B cell (primary cell): ENCODE results near the gene FKBP8. TPM values are rescaled to one million over a fixed set of nuclear protein-coding genes. Genes with fewer than 3 reads are reported as not detected.

Source experiments
- ATAC-seq: fragments of 200-7000 bp; cut with Tn5 transposase; one replicate; pipeline ENCODE4 v1.10.0; 2021; ENCODE audit warnings: low read depth, mild to moderate bottlenecking, moderate number of reproducible peaks, moderate library complexity
- CTCF ChIA-PET: fragments of 350-600 bp; sonication (Branson Sonifier 250); formaldehyde crosslinking; loops from one replicate; lab custom pipeline; 2021; ENCODE audit warnings: antibody characterized with exemption, inconsistent platforms; lab: Charles Lee
- POLR2A ChIA-PET: fragments of 350-600 bp; sonication (Branson Sonifier 250); formaldehyde crosslinking; loops from one replicate; lab custom pipeline; 2021; ENCODE audit warnings: antibody characterized with exemption; lab: Charles Lee
- DNase-seq: peaks from one replicate; pipeline ENCODE4 v3.0.0; 2013
- H2AFZ ChIP-seq: 2 replicates; pipeline ENCODE4 v1.6.1; 2012; ENCODE audit warnings: mild to moderate bottlenecking, low read depth, low read length; ENCODE audit not compliant: insufficient read depth, poor library complexity, severe bottlenecking
- H3K27ac ChIP-seq, 2 donors: 1 replicate in 1 of 2; 2 replicates in 1 of 2; pipeline ENCODE4 v1.5.1; 2012 to 2013; ENCODE audit warnings: low read length in 2 of 2, mild to moderate bottlenecking in 2 of 2, moderate library complexity in 1 of 2
- H3K27me3 ChIP-seq, 4 experiments: fragments of 200-600 bp in 1 of 4; sonication (generic) in 1 of 4; replicated peaks in 1 of 4; 1 replicate in 2 of 4; 2 replicates in 2 of 4; pipeline versions ENCODE4 v1.6.1 to v1.7.0; 2013 to 2016; ENCODE audit warnings: low read length in 3 of 4, mild to moderate bottlenecking in 2 of 4, mixed read lengths in 1 of 4, moderate library complexity in 1 of 4; ENCODE audit not compliant: insufficient read depth in 4 of 4, control insufficient read depth in 3 of 4; ENCODE audit errors: control extremely low read depth in 1 of 4
- H3K36me3 ChIP-seq, 2 experiments: replicated peaks in 1 of 2; 1 replicate in 1 of 2; 2 replicates in 1 of 2; pipeline versions ENCODE4 v1.6.1 to v1.7.1; 2013; ENCODE audit warnings: low read length in 1 of 2; ENCODE audit not compliant: insufficient read depth in 2 of 2, control insufficient read depth in 1 of 2; ENCODE audit errors: control extremely low read depth in 1 of 2, extremely low read depth in 1 of 2
- H3K4me1 ChIP-seq, 2 donors: fragments of 200-600 bp in 1 of 2; sonication (generic) in 1 of 2; 1 replicate in 1 of 2; 2 replicates in 1 of 2; pipeline versions ENCODE4 v1.5.1 to v1.6.1; 2013 to 2017; ENCODE audit warnings: low read length in 2 of 2; ENCODE audit not compliant: control insufficient read depth in 2 of 2, insufficient read depth in 2 of 2
- H3K4me2 ChIP-seq: replicated peaks from 2 replicates; pipeline ENCODE3; 2012; ENCODE audit warnings: mild to moderate bottlenecking, low read depth, low read length; ENCODE audit not compliant: poor library complexity, severe bottlenecking
- H3K4me3 ChIP-seq, 5 experiments: fragments of 200-600 bp in 1 of 5; sonication (generic) in 1 of 5; 1 replicate in 3 of 5; 2 replicates in 2 of 5; pipeline versions ENCODE4 v1.5.1 to v1.7.0; 2011 to 2016; ENCODE audit warnings: low read length in 4 of 5, mild to moderate bottlenecking in 4 of 5, low read depth in 2 of 5, control low read depth in 1 of 5, moderate library complexity in 1 of 5; ENCODE audit not compliant: insufficient read depth in 1 of 5; ENCODE audit errors: control extremely low read depth in 1 of 5, extremely low read depth in 1 of 5
- H3K79me2 ChIP-seq: fragments of 200-600 bp; sonication (generic); one replicate; pipeline ENCODE4 v1.6.0; 2016; ENCODE audit warnings: low read length; ENCODE audit not compliant: control insufficient read depth, insufficient read depth
- H3K9ac ChIP-seq: fragments of 200-600 bp; sonication (generic); 2 replicates; pipeline ENCODE4 v1.6.1; 2017; ENCODE audit warnings: mild to moderate bottlenecking, low read length, moderate library complexity
- H3K9me3 ChIP-seq, 3 donors: one replicate each; pipeline versions ENCODE4 v1.6.1 to v1.7.1; 2013; ENCODE audit warnings: low read length in 2 of 3; ENCODE audit not compliant: control insufficient read depth in 2 of 3, insufficient read depth in 1 of 3; ENCODE audit errors: control extremely low read depth in 1 of 3
- H4K20me1 ChIP-seq: 2 replicates; pipeline ENCODE4 v1.6.0; 2012; ENCODE audit warnings: mild to moderate bottlenecking, low read length; ENCODE audit not compliant: insufficient read depth, control insufficient read depth, poor library complexity, severe bottlenecking
- H3K27ac Mint-ChIP-seq: one replicate; pipeline ENCODE4 v1.8.0; 2021; ENCODE audit warnings: mixed read lengths
- H3K27me3 Mint-ChIP-seq: one replicate; pipeline ENCODE4 v1.8.0; 2021; ENCODE audit warnings: mixed read lengths
- H3K4me1 Mint-ChIP-seq: one replicate; pipeline ENCODE4 v1.8.0; 2021; ENCODE audit warnings: mixed read lengths
- H3K4me3 Mint-ChIP-seq: one replicate; pipeline ENCODE4 v1.8.0; 2021; ENCODE audit warnings: mixed read lengths
- H3K9me3 Mint-ChIP-seq: one replicate; pipeline ENCODE4 v1.8.0; 2022; ENCODE audit warnings: mixed read lengths; ENCODE audit not compliant: insufficient read depth
- CTCF ChIP-seq: fragments of 200-600 bp; IDR thresholded peaks from one replicate; pipeline ENCODE4 v1.8.0; 2022; ENCODE audit warnings: antibody characterized with exemption, mild to moderate bottlenecking
- EZH2 ChIP-seq: IDR thresholded peaks from 2 replicates; pipeline ENCODE4 v1.6.1; 2012; ENCODE audit warnings: borderline replicate concordance, low read depth, mild to moderate bottlenecking, moderate library complexity, low read length; ENCODE audit not compliant: insufficient read depth, poor library complexity, severe bottlenecking
- WGBS: methylation state at CpG from one replicate; pipeline ENCODE4 v1.1.5; 2013; ENCODE audit warnings: missing lambda C conversion rate; ENCODE audit not compliant: insufficient coverage; 5-methylcytosine and 5-hydroxymethylcytosine counted together
- intact Hi-C: fragments of 100-400 bp; cut with micrococcal nuclease; formaldehyde crosslinking; loops from one replicate; pipeline ENCODE4 v1.10.0; 2022
- polyA plus RNA-seq: library from polyadenylated mRNA; depleted of rRNA; stranded (reverse); fragments of >200 nt; gene quantifications from 2 replicates; pipeline ENCODE4 v1.2.3, GENCODE V29; 2012
- total RNA-seq, 2 donors: library from RNA; stranded (reverse); fragments of 120-200 nt in 1 of 2; gene quantifications; 1 replicate in 1 of 2; 2 replicates in 1 of 2; pipeline versions ENCODE4 v1.2.3 to v1.2.4, GENCODE V29; 2013 to 2022

Gene FKBP8
- total and polyA plus RNA-seq, 2 donors (not counting 1 experiment from before 2014, with no cell fraction given), result 148 to 163 TPM

DNA sequence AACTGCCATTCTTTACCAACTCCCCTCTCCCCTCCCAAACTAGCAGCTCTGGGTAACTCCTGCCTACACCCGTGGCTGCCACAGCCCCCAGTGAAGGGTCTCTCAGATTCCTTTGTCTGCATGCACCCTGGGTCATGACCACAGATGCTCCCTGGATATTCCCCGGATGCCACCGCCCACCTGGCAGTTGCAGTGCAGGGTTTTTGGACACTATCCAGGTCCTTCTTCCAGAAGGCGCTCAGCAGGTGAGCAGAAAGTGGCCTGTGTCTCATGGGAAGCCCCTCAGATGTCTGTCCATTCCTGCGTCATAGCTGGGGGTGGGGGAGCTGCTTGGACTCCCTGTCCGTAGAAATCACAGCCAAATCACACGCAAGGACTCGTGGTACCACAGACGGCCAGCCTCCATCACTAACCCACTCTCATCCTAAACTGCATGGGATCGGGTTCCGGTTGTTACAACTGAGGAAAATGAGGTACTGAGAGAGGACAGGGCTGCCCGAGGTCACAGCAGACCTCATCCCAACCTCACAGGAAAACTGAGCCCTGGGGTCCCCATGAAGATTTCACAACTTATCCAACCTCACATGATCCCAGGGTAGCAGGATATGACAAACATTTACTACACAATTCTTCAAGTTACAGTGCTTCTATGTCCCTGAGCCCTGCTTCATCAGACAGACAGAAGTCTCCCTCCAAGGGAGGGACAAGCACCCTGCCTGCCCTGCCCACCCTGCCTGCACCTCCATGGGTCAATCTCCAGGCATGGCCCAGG is 60.1 kb downstream of the FKBP8 start:
- intact Hi-C loops, result no loop called here
- ATAC-seq (no peak), DNase-seq (no peak)
- Histone ChIP-seq H3K4me2 (no peak overlapping the region), H3K9me3 (no peaks in the 10 kb centered on the region), H3K4me1 (peaks cover 18 to 24% of the 10 kb centered on the region in 2 donors), H3K27ac (no peak overlapping the region), H3K79me2 (peaks cover 99% of the 10 kb centered on the region), H2AFZ (no peak overlapping the region), H4K20me1 (peaks cover 99% of the 10 kb centered on the region), H3K4me3 (no peak overlapping the region), H3K9ac (no peak overlapping the region), H3K27me3 (no peaks in the 10 kb centered on the region), H3K36me3 (peaks cover 0 to 2% of the 10 kb centered on the region in 2 experiments)
- Mint-ChIP-seq H3K4me1 (peaks cover 54% of the 10 kb centered on the region), H3K9me3 (no peaks in the 10 kb centered on the region), H3K27ac (no peak overlapping the region), H3K4me3 (no peak overlapping the region), H3K27me3 (no peaks in the 10 kb centered on the region)
- WGBS, result 87% methylated on average over 10 of the region's 12 CpGs
- POLR2A ChIA-PET, result no interaction called here
- CTCF ChIA-PET, result interaction anchor here (1.4 to 2.4 kb wide), 3 partner anchors 9 to 21 kb away, joined by 4 to 8 read pairs (median 5); no protein-coding TSS in a partner anchor
- TF ChIP-seq CTCF (no peak), EZH2 (no peak)

Other genes starting within 250 kb of the FKBP8 start
- 66.3 and 70.0 TPM in 2 replicates for gene LSM4, start 220.5 kb downstream of the FKBP8 start, total RNA-seq
- 79.2 and 86.1 TPM in 2 replicates for gene LSM4, start 220.5 kb downstream of the FKBP8 start, polyA plus RNA-seq
- 14.1 and 17.6 TPM in 2 replicates for gene PGPEP1, start 203.0 kb downstream of the FKBP8 start, total RNA-seq
- gene PGPEP1, start 203.0 kb downstream of the FKBP8 start, polyA plus RNA-seq, result 16.3 and 20.9 TPM in 2 replicates
- gene GDF15, start 157.4 kb downstream of the FKBP8 start, total RNA-seq, result not detected in 2 replicates
- gene GDF15, start 157.4 kb downstream of the FKBP8 start, polyA plus RNA-seq, result 0.17 and 0.19 TPM in 2 replicates
- gene LRRC25, start 146.0 kb downstream of the FKBP8 start, total RNA-seq, result 2.4 and 2.8 TPM in 2 replicates
- gene LRRC25, start 146.0 kb downstream of the FKBP8 start, polyA plus RNA-seq, result 3.3 and 5.7 TPM in 2 replicates
- gene SSBP4, start 124.2 kb downstream of the FKBP8 start, total RNA-seq, result 37.0 and 43.5 TPM in 2 replicates
- gene SSBP4, start 124.2 kb downstream of the FKBP8 start, polyA plus RNA-seq, result 53.5 and 64.2 TPM in 2 replicates
- gene ISYNA1, start 105.4 kb downstream of the FKBP8 start, total RNA-seq, result 17.6 and 22.6 TPM in 2 replicates
- gene ISYNA1, start 105.4 kb downstream of the FKBP8 start, polyA plus RNA-seq, result 28.3 and 41.9 TPM in 2 replicates
- gene ELL, start 21.5 kb downstream of the FKBP8 start, total RNA-seq, result 31.4 and 34.0 TPM in 2 replicates
- 21.2 and 24.4 TPM in 2 replicates for gene ELL, start 21.5 kb downstream of the FKBP8 start, polyA plus RNA-seq
- 88.5 and 90.0 TPM in 2 replicates for gene KXD1, start 14.3 kb upstream of the FKBP8 start, total RNA-seq
- gene KXD1, start 14.3 kb upstream of the FKBP8 start, polyA plus RNA-seq, result 138 and 166 TPM in 2 replicates
- gene UBA52, start 28.3 kb upstream of the FKBP8 start, total RNA-seq, result 1,690 and 1,837 TPM in 2 replicates
- gene UBA52, start 28.3 kb upstream of the FKBP8 start, polyA plus RNA-seq, result 4,684 and 5,694 TPM in 2 replicates
- 78.1 and 90.9 TPM in 2 replicates for gene REX1BD, start 45.2 kb upstream of the FKBP8 start, total RNA-seq
- gene REX1BD, start 45.2 kb upstream of the FKBP8 start, polyA plus RNA-seq, result 164 and 180 TPM in 2 replicates
- gene CRLF1, start 63.2 kb upstream of the FKBP8 start, total RNA-seq, result not detected in 2 replicates
- not detected in 2 replicates for gene CRLF1, start 63.2 kb upstream of the FKBP8 start, polyA plus RNA-seq
- not detected in 2 replicates for gene TMEM59L, start 69.3 kb upstream of the FKBP8 start, total RNA-seq
- not detected in 2 replicates for gene TMEM59L, start 69.3 kb upstream of the FKBP8 start, polyA plus RNA-seq
- gene KLHL26, start 93.5 kb upstream of the FKBP8 start, total RNA-seq, result 10.0 and 14.6 TPM in 2 replicates
- 5.0 and 5.9 TPM in 2 replicates for gene KLHL26, start 93.5 kb upstream of the FKBP8 start, polyA plus RNA-seq
- 30.1 and 31.9 TPM in 2 replicates for gene CRTC1, start 140.1 kb upstream of the FKBP8 start, total RNA-seq
- 14.3 and 15.9 TPM in 2 replicates for gene CRTC1, start 140.1 kb upstream of the FKBP8 start, polyA plus RNA-seq
- 0.12 TPM in 1 of 2 replicates, not detected in the other for gene COMP, start 247.7 kb upstream of the FKBP8 start, total RNA-seq
- 0.48 TPM in 1 of 2 replicates, not detected in the other for gene COMP, start 247.7 kb upstream of the FKBP8 start, polyA plus RNA-seq